A549 (cell line): ENCODE data around the gene SORL1-AS1.

Experiments used
- ATAC-seq, 2 experiments: fragments of 200-7000 bp in 1 of 2; fragments of >200 bp in 1 of 2; cut with Nextera tagmentation in 1 of 2; cut with Tn5 transposase in 1 of 2; 3 replicates each; pipeline versions ENCODE4 v1.8.0 to v1.9.1; 2018 to 2020; ENCODE audit warnings: mild to moderate bottlenecking in 1 of 2, moderate library complexity in 1 of 2
- CTCF ChIA-PET: fragments of 300-600 bp; sonication (Branson Sonifier 250); formaldehyde crosslinking; extraction: SDS; loops from one replicate; lab custom pipeline; 2021; ENCODE audit warnings: antibody characterized with exemption, inconsistent platforms; lab: Yijun Ruan, JAX
- POLR2A ChIA-PET: fragments of 350-600 bp; formaldehyde crosslinking; extraction: SDS; loops from one replicate; lab custom pipeline; 2021; ENCODE audit warnings: antibody characterized with exemption, inconsistent platforms; lab: Yijun Ruan, JAX
- DNase-seq, 2 experiments: peaks; one replicate each; pipeline versions ENCODE4 v3.0.0 to v3.0.0-alpha.2; 2011 to 2016; ENCODE audit warnings: low read depth in 1 of 2, low spot score in 1 of 2
- FAIRE-seq: peaks from 2 replicates; lab custom pipeline; 2011; peaks lifted over from hg19 to GRCh38; lab: Jason Lieb, UNC
- H3K27ac ChIP-seq, 2 experiments: fragments of >200 bp; sonication (Bioruptor Twin); formaldehyde crosslinking; 3 replicates each; pipeline ENCODE4 v1.5.1; 2016 to 2017
- H3K4me1 ChIP-seq: fragments of >200 bp; sonication (Bioruptor Twin); formaldehyde crosslinking; 3 replicates; pipeline ENCODE4 v1.6.1; 2016
- H3K4me2 ChIP-seq: fragments of >200 bp; sonication (Bioruptor Twin); formaldehyde crosslinking; 3 replicates; pipeline ENCODE4 v1.6.1; 2016
- H3K4me3 ChIP-seq: fragments of >200 bp; sonication (Bioruptor Twin); formaldehyde crosslinking; 3 replicates; pipeline ENCODE4 v1.5.1; 2016
- H3K9me3 ChIP-seq: fragments of >200 bp; sonication (Bioruptor Twin); formaldehyde crosslinking; 3 replicates; pipeline ENCODE4 v1.6.1; 2016
- EP300 ChIP-seq, 2 experiments: fragments of >200 bp; sonication (Bioruptor Twin); formaldehyde crosslinking; IDR thresholded peaks; 2 replicates in 1 of 2; 3 replicates in 1 of 2; pipeline ENCODE4 v1.6.1; 2016 to 2017
- FOSL2 ChIP-seq, 2 experiments: fragments of 450-650 bp in 1 of 2; fragments of >200 bp in 1 of 2; sonication (Bioruptor Twin) in 1 of 2; formaldehyde crosslinking; IDR thresholded peaks; 2 replicates each; pipeline versions ENCODE4 v1.5.0 to v1.6.1; 2016 to 2020; ENCODE audit warnings: mild to moderate bottlenecking in 1 of 2, moderate library complexity in 1 of 2
- GATA3 ChIP-seq: IDR thresholded peaks from 2 replicates; pipeline ENCODE4 v1.6.1; 2012; ENCODE audit warnings: borderline replicate concordance
- JUNB ChIP-seq: fragments of >200 bp; sonication (Bioruptor Twin); formaldehyde crosslinking; IDR thresholded peaks from 2 replicates; pipeline ENCODE4 v1.6.1; 2016
- KDM5A ChIP-seq: fragments of 200-600 bp; sonication (generic); IDR thresholded peaks from 2 replicates; pipeline ENCODE4 v1.6.1; 2016; ENCODE audit warnings: antibody characterized with exemption, mild to moderate bottlenecking
- MYC ChIP-seq: IDR thresholded peaks from 2 replicates; pipeline ENCODE4 v1.6.1; 2012; ENCODE audit warnings: mild to moderate bottlenecking, inconsistent platforms, low read length, improper control_type of control experiment, borderline replicate concordance
- NFE2L2 ChIP-seq: fragments of 150-350 bp; conservative IDR thresholded peaks from 2 replicates; pipeline ENCODE4 v1.6.1; 2014; ENCODE audit warnings: low read length
- NR3C1 ChIP-seq: fragments of >200 bp; sonication (Bioruptor Twin); formaldehyde crosslinking; IDR thresholded peaks from 3 replicates; pipeline ENCODE4 v1.6.1; 2017
- PHF8 ChIP-seq: fragments of 200-600 bp; sonication (generic); IDR thresholded peaks from 2 replicates; pipeline ENCODE4 v1.6.1; 2016; ENCODE audit warnings: low read depth, mild to moderate bottlenecking, antibody characterized with exemption, moderate library complexity, borderline replicate concordance
- POLR2A ChIP-seq: IDR thresholded peaks from 2 replicates; pipeline ENCODE4 v1.6.1; 2012; ENCODE audit warnings: mild to moderate bottlenecking, low read length
- POLR2AphosphoS2 ChIP-seq: conservative IDR thresholded peaks from 2 replicates; pipeline ENCODE4 v1.6.1; 2012; ENCODE audit warnings: low read length, improper control_type of control experiment, inconsistent platforms
- RNF2 ChIP-seq: fragments of 200-600 bp; sonication (generic); IDR thresholded peaks from 2 replicates; pipeline ENCODE4 v1.6.1; 2016; ENCODE audit warnings: low read depth, mild to moderate bottlenecking, antibody characterized with exemption, moderate library complexity, borderline replicate concordance
- ZC3H11A ChIP-seq: fragments of 450-650 bp; IDR thresholded peaks from 2 replicates; pipeline ENCODE4 v1.6.1; 2014; ENCODE audit warnings: antibody characterized with exemption, mild to moderate bottlenecking
- ZFP36 ChIP-seq: fragments of 450-650 bp; IDR thresholded peaks from 2 replicates; pipeline ENCODE4 v1.6.1; 2014; ENCODE audit warnings: borderline replicate concordance; ENCODE audit not compliant: partially characterized antibody
- WGBS: methylation state at CpG from one replicate; pipeline ENCODE4 v1.1.6; 2017; ENCODE audit errors: missing lambda C conversion rate; 5-methylcytosine and 5-hydroxymethylcytosine counted together
- TF ChIP-seq, protein P1 (sequence below): fragments of 150-350 bp; IDR thresholded peaks from 2 replicates; pipeline ENCODE4 v1.6.1; 2014; ENCODE audit warnings: low read depth, mild to moderate bottlenecking, low read length
- TF ChIP-seq, protein P2 (sequence below): fragments of 200-600 bp; sonication (generic); IDR thresholded peaks from 2 replicates; pipeline ENCODE4 v1.6.1; 2016; ENCODE audit warnings: antibody characterized with exemption, mild to moderate bottlenecking, moderate library complexity
- TF ChIP-seq, protein P3 (sequence below): fragments of >200 bp; sonication (Bioruptor Twin); formaldehyde crosslinking; IDR thresholded peaks from 3 replicates; pipeline ENCODE4 v1.6.1; 2016
- TF ChIP-seq, protein P4 (sequence below): IDR thresholded peaks from 2 replicates; pipeline ENCODE4 v1.6.1; 2012

The SORL1-AS1 gene

DNA sequence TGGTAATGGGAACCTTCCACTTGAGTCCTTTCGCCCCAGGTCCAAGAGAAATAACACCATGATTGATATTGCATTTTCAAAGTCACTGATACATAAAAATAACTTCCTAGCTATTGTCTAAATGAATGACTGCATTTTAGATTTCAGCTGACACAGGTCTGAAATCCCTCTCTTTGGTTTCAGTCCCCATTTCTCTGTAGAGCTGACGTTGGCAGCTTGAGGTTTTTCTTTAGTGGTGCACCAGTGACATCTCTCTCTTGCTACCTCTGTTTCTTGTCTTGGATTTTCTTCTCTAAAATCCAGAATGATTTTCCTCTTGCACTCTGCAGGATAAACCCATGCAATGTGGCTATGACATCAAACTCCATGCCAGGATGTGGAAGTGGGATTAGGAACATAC lies 32.4 kb downstream of the SORL1-AS1 start:
- H3K4me2 ChIP-seq: no peak overlapping the region
- H3K9me3 ChIP-seq: no peaks in the 10 kb centered on the region
- POLR2A ChIA-PET: no interaction called here
- no peak overlapping the region for H3K4me3 ChIP-seq
- FAIRE-seq (no peak), ATAC-seq (no peak), DNase-seq (no peak)
- H3K4me1 ChIP-seq: no peaks in the 10 kb centered on the region
- TF ChIP-seq NFE2L2: no peak
- no peak overlapping the region for H3K27ac ChIP-seq
- CTCF ChIA-PET: no interaction called here
- 52% methylated on average over 2 of the region's 2 CpGs for WGBS

DNA sequence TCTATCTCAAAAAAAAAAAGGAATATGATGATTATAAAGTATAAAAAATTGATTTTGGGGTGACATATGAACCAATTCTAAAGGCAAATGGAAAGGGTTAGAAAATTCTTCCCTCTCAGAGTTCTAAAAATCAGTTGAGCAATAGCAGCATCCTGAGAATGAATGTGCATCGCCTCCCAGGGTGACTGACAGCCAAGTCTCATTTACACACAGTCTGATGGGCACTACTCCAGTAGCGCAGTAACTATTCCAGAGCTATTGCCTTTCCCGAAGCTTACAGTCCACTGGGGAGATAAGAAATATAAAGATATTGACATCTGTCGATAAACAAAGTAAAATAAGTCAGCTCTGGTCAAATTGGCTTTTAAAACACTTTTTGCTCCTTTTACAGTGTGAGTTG lies 32.9 kb downstream of the SORL1-AS1 start:
- Histone ChIP-seq H3K9me3 (no peaks in the 10 kb centered on the region), H3K4me2 (no peak overlapping the region), H3K4me1 (no peaks in the 10 kb centered on the region), H3K4me3 (no peak overlapping the region), H3K27ac (no peak overlapping the region)
- 27% methylated on average over 4 of the region's 4 CpGs for WGBS
- CTCF ChIA-PET: no interaction called here
- POLR2A ChIA-PET: no interaction called here
- TF ChIP-seq, protein P1, sequence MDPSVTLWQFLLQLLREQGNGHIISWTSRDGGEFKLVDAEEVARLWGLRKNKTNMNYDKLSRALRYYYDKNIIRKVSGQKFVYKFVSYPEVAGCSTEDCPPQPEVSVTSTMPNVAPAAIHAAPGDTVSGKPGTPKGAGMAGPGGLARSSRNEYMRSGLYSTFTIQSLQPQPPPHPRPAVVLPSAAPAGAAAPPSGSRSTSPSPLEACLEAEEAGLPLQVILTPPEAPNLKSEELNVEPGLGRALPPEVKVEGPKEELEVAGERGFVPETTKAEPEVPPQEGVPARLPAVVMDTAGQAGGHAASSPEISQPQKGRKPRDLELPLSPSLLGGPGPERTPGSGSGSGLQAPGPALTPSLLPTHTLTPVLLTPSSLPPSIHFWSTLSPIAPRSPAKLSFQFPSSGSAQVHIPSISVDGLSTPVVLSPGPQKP: no peak
- DNase-seq (no peak), ATAC-seq (no peak), FAIRE-seq (no peak)

DNA sequence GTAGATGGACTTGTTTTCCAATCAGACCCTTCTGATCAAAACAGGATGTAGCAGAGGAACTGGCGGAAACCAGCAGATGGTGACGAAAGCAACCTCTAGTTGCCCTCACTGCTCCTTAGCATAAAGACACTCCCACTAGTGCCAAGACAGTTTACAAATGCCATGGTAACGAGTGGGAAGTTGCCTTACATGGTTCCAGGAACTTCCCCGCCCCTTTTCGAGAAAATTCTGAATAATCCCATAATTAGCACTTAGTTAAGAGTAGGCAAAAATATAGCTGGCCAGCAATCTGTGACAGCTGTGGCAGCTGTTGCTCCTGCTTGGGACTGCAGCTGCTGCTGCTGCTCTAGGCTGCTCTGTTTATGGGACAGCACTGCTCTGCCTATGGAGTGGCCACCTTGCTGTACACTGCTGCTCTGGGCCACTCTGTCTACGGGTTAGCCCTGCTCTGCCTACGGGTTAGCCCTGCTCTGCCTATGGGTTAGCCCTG lies 34.1 kb downstream of the SORL1-AS1 start:
- FAIRE-seq: no peak
- no peak for DNase-seq
- ChIA-PET CTCF (interaction anchor here (0.6 kb wide), 1 partner anchor 1918 kb away, joined by 4 read pairs; no protein-coding TSS in a partner anchor), POLR2A (no interaction called here)
- no peaks in the 10 kb centered on the region for H3K4me1 ChIP-seq
- 37% methylated on average over 7 of the region's 7 CpGs for WGBS
- ATAC-seq: no peak
- TF ChIP-seq RNF2: no peak
- TF ChIP-seq, protein P2, sequence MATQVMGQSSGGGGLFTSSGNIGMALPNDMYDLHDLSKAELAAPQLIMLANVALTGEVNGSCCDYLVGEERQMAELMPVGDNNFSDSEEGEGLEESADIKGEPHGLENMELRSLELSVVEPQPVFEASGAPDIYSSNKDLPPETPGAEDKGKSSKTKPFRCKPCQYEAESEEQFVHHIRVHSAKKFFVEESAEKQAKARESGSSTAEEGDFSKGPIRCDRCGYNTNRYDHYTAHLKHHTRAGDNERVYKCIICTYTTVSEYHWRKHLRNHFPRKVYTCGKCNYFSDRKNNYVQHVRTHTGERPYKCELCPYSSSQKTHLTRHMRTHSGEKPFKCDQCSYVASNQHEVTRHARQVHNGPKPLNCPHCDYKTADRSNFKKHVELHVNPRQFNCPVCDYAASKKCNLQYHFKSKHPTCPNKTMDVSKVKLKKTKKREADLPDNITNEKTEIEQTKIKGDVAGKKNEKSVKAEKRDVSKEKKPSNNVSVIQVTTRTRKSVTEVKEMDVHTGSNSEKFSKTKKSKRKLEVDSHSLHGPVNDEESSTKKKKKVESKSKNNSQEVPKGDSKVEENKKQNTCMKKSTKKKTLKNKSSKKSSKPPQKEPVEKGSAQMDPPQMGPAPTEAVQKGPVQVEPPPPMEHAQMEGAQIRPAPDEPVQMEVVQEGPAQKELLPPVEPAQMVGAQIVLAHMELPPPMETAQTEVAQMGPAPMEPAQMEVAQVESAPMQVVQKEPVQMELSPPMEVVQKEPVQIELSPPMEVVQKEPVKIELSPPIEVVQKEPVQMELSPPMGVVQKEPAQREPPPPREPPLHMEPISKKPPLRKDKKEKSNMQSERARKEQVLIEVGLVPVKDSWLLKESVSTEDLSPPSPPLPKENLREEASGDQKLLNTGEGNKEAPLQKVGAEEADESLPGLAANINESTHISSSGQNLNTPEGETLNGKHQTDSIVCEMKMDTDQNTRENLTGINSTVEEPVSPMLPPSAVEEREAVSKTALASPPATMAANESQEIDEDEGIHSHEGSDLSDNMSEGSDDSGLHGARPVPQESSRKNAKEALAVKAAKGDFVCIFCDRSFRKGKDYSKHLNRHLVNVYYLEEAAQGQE: no peak
- TF ChIP-seq, protein P3, sequence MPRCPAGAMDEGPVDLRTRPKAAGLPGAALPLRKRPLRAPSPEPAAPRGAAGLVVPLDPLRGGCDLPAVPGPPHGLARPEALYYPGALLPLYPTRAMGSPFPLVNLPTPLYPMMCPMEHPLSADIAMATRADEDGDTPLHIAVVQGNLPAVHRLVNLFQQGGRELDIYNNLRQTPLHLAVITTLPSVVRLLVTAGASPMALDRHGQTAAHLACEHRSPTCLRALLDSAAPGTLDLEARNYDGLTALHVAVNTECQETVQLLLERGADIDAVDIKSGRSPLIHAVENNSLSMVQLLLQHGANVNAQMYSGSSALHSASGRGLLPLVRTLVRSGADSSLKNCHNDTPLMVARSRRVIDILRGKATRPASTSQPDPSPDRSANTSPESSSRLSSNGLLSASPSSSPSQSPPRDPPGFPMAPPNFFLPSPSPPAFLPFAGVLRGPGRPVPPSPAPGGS: no peak
- no peak for TF ChIP-seq JUNB
- no peak for TF ChIP-seq MYC
- no peak for TF ChIP-seq NR3C1
- TF ChIP-seq, protein P4, sequence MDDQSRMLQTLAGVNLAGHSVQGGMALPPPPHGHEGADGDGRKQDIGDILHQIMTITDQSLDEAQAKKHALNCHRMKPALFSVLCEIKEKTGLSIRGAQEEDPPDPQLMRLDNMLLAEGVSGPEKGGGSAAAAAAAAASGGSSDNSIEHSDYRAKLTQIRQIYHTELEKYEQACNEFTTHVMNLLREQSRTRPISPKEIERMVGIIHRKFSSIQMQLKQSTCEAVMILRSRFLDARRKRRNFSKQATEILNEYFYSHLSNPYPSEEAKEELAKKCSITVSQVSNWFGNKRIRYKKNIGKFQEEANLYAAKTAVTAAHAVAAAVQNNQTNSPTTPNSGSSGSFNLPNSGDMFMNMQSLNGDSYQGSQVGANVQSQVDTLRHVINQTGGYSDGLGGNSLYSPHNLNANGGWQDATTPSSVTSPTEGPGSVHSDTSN: no peak
- TF ChIP-seq FOSL2 (IDR thresholded peaks at IDR 0.05): no peak
- no peak for TF ChIP-seq FOSL2 (CRISPR knock-in tag; IDR thresholded peaks at IDR 0.05)
- TF ChIP-seq POLR2A: no peak
- no peak for TF ChIP-seq GATA3
- no peak for TF ChIP-seq KDM5A
- TF ChIP-seq ZFP36: no peak
- TF ChIP-seq ZC3H11A: no peak
- no peak for TF ChIP-seq EP300 (IDR thresholded peaks at IDR 0.05)
- no peak for TF ChIP-seq POLR2AphosphoS2
- TF ChIP-seq PHF8: no peak
- no peak overlapping the region for H3K4me3 ChIP-seq
- H3K9me3 ChIP-seq: no peaks in the 10 kb centered on the region
- H3K27ac ChIP-seq: no peak overlapping the region
- H3K4me2 ChIP-seq: no peak overlapping the region
